HepG2 (cell line): ENCODE measurements around the gene C19orf73. TPM values are rescaled to one million over a fixed set of nuclear protein-coding genes. Genes with fewer than 3 reads are reported as not detected.

ENCODE experiments used
- DR1 ChIP-seq: sonication (generic); formaldehyde crosslinking; IDR thresholded peaks from 2 replicates; pipeline ENCODE4 v1.8.0; 2021; ENCODE audit warnings: mild to moderate bottlenecking, missing genetic modification reagents, inconsistent platforms
- GLI4 ChIP-seq: sonication (generic); formaldehyde crosslinking; IDR thresholded peaks from 2 replicates; pipeline ENCODE4 v1.5.1; 2020; ENCODE audit warnings: missing genetic modification reagents, mild to moderate bottlenecking, moderate library complexity, borderline replicate concordance
- HNF1A ChIP-seq, 2 experiments: sonication (generic) in 1 of 2; formaldehyde crosslinking in 1 of 2; IDR thresholded peaks; 2 replicates each; pipeline versions ENCODE4 v1.4.0 to v1.6.1; 2016 to 2020; ENCODE audit warnings: borderline replicate concordance in 1 of 2, low read depth in 1 of 2, mild to moderate bottlenecking in 1 of 2, missing genetic modification reagents in 1 of 2
- IKZF5 ChIP-seq: IDR thresholded peaks from 2 replicates; pipeline ENCODE4 v1.6.1; 2018; ENCODE audit warnings: missing genetic modification reagents, mild to moderate bottlenecking, missing compliant biosample characterization
- ISX ChIP-seq: sonication (generic); formaldehyde crosslinking; conservative IDR thresholded peaks from 2 replicates; pipeline ENCODE4 v1.5.0; 2020; ENCODE audit warnings: missing genetic modification reagents
- KDM4B ChIP-seq: sonication (generic); formaldehyde crosslinking; IDR thresholded peaks from 2 replicates; pipeline ENCODE4 v1.4.0; 2020; ENCODE audit warnings: missing genetic modification reagents
- MED8 ChIP-seq: sonication (generic); formaldehyde crosslinking; IDR thresholded peaks from 2 replicates; pipeline ENCODE4 v1.8.1; 2023; ENCODE audit warnings: mild to moderate bottlenecking, missing genetic modification reagents; ENCODE audit not compliant: insufficient replicate concordance
- NCOA2 ChIP-seq: sonication (generic); formaldehyde crosslinking; IDR thresholded peaks from 2 replicates; pipeline ENCODE4 v1.8.0; 2022; ENCODE audit warnings: inconsistent platforms
- NRL ChIP-seq: sonication (generic); formaldehyde crosslinking; IDR thresholded peaks from 2 replicates; pipeline ENCODE4 v1.5.0; 2020; ENCODE audit warnings: missing genetic modification reagents, mild to moderate bottlenecking, moderate library complexity, borderline replicate concordance
- PCBP1 ChIP-seq: fragments of 200-400 bp; formaldehyde crosslinking; IDR thresholded peaks from 2 replicates; pipeline ENCODE4 v1.6.1; 2017; ENCODE audit warnings: mild to moderate bottlenecking, low read depth, low read length, borderline replicate concordance
- PRMT3 ChIP-seq: sonication (generic); formaldehyde crosslinking; IDR thresholded peaks from 2 replicates; pipeline ENCODE4 v1.8.1; 2022; ENCODE audit warnings: low read depth, mild to moderate bottlenecking, moderate library complexity, missing genetic modification reagents, borderline replicate concordance
- RFXAP ChIP-seq: sonication (generic); formaldehyde crosslinking; IDR thresholded peaks from 2 replicates; pipeline ENCODE4 v1.4.0; 2020; ENCODE audit warnings: missing genetic modification reagents, borderline replicate concordance
- SPEN ChIP-seq: sonication (generic); formaldehyde crosslinking; IDR thresholded peaks from 2 replicates; pipeline ENCODE4 v1.5.1; 2020; ENCODE audit warnings: low read depth, mild to moderate bottlenecking, missing genetic modification reagents
- ZFP36L2 ChIP-seq: sonication (generic); formaldehyde crosslinking; IDR thresholded peaks from 2 replicates; pipeline ENCODE4 v1.4.0; 2020; ENCODE audit warnings: missing genetic modification reagents
- ZGPAT ChIP-seq: IDR thresholded peaks from 2 replicates; pipeline ENCODE4 v1.6.1; 2016; ENCODE audit warnings: mild to moderate bottlenecking
- ZNF224 ChIP-seq: sonication (generic); formaldehyde crosslinking; IDR thresholded peaks from 2 replicates; pipeline ENCODE4 v1.5.0; 2020; ENCODE audit warnings: mild to moderate bottlenecking, missing genetic modification reagents
- ZNF331 ChIP-seq: sonication (generic); formaldehyde crosslinking; IDR thresholded peaks from 2 replicates; pipeline ENCODE4 v1.4.0; 2020; ENCODE audit warnings: missing genetic modification reagents
- ZNF430 ChIP-seq: sonication (generic); formaldehyde crosslinking; IDR thresholded peaks from 2 replicates; pipeline ENCODE4 v1.9.0; 2021; ENCODE audit warnings: mild to moderate bottlenecking, missing genetic modification reagents
- ZNF451 ChIP-seq: sonication (generic); formaldehyde crosslinking; IDR thresholded peaks from 2 replicates; pipeline ENCODE4 v1.5.0; 2020; ENCODE audit warnings: mild to moderate bottlenecking, missing genetic modification reagents
- ZNF841 ChIP-seq: sonication (generic); formaldehyde crosslinking; IDR thresholded peaks from 2 replicates; pipeline ENCODE4 v1.8.1; 2023; ENCODE audit warnings: missing genetic modification reagents, borderline replicate concordance
- polyA plus RNA-seq, 8 experiments: library from polyadenylated mRNA; depleted of rRNA in 3 of 8; stranded (reverse) in 7 of 8; unstranded in 1 of 8; fragments of >200 nt; fragmentation: Illumina TruSeq in 4 of 8; extraction: Trizol in 4 of 8; gene quantifications; 2 replicates each; pipeline versions ENCODE4 v1.2.1 to v1.2.3, GENCODE V29; 2011 to 2016; ENCODE audit warnings: low read depth in 4 of 8, missing spikeins in 1 of 8, mixed read lengths in 1 of 8; ENCODE audit not compliant: insufficient read depth in 1 of 8
- total RNA-seq, 5 experiments: library from RNA; depleted of rRNA; stranded (reverse); fragments of >200 nt; fragmentation: Illumina TruSeq; extraction: Trizol; gene quantifications; 2 replicates each; pipeline ENCODE4 v1.2.3, GENCODE V29; 2016; ENCODE audit warnings: low read depth in 1 of 5
- TF ChIP-seq, protein P1 (sequence below): sonication (generic); formaldehyde crosslinking; IDR thresholded peaks from 2 replicates; pipeline ENCODE4 v1.4.0; 2020; ENCODE audit warnings: mild to moderate bottlenecking, missing genetic modification reagents
- TF ChIP-seq, protein P2 (sequence below): sonication (generic); formaldehyde crosslinking; IDR thresholded peaks from 2 replicates; pipeline ENCODE4 v1.4.0; 2020; ENCODE audit warnings: missing genetic modification reagents

Gene C19orf73
- total and polyA plus RNA-seq, 2 of the 13 experiments (the other 11 are each of a cell fraction or from before 2014, with no cell fraction given) = 1.4 to 1.5 TPM

GRCh38 chr19:49149652-49150105, 30.7 kb upstream of the C19orf73 start (continued):
- TF ChIP-seq DR1 (CRISPR knock-in tag) (no peak), NCOA2 (CRISPR knock-in tag) (no peak), HNF1A (IDR thresholded peaks at IDR 0.05; ENCODE audit: low read depth) (no peak), HNF1A (CRISPR knock-in tag; IDR thresholded peaks at IDR 0.05; ENCODE audit: borderline replicate concordance) (no peak), PCBP1 (no peak), ZNF451 (CRISPR knock-in tag) (no peak; the same call in 1 of the 2 replicates), GLI4 (peak; percentile 55; the same call in 1 of the 2 replicates), IKZF5 (CRISPR knock-in tag) (no peak), ZNF841 (CRISPR knock-in tag) (no peak), ZFP36L2 (no peak), NRL (CRISPR knock-in tag) (no peak), KDM4B (CRISPR knock-in tag) (no peak), PRMT3 (no peak), MED8 (CRISPR knock-in tag) (no peak), ZNF224 (no peak), ISX (CRISPR knock-in tag) (no peak), SPEN (no peak), ZNF430 (CRISPR knock-in tag) (peak; percentile 41; the same call in 1 of the 2 replicates), ZNF331 (CRISPR knock-in tag) (no peak), RFXAP (CRISPR knock-in tag) (0 out of 2 replicates have a peak, but pooled peaks have one; percentile 37), ZGPAT (no peak; the same call in 1 of the 2 replicates)
- TF ChIP-seq, protein P1, sequence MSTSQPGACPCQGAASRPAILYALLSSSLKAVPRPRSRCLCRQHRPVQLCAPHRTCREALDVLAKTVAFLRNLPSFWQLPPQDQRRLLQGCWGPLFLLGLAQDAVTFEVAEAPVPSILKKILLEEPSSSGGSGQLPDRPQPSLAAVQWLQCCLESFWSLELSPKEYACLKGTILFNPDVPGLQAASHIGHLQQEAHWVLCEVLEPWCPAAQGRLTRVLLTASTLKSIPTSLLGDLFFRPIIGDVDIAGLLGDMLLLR (CRISPR knock-in tag) = no peak
- TF ChIP-seq, protein P2, sequence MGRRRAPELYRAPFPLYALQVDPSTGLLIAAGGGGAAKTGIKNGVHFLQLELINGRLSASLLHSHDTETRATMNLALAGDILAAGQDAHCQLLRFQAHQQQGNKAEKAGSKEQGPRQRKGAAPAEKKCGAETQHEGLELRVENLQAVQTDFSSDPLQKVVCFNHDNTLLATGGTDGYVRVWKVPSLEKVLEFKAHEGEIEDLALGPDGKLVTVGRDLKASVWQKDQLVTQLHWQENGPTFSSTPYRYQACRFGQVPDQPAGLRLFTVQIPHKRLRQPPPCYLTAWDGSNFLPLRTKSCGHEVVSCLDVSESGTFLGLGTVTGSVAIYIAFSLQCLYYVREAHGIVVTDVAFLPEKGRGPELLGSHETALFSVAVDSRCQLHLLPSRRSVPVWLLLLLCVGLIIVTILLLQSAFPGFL (CRISPR knock-in tag) = no peak
